Mammary epithelial cell (primary cell): Measurements from ENCODE around the gene VAPB.

Experiments
- CTCF ChIP-seq, 2 donors: IDR thresholded peaks in 1 of 2; conservative IDR thresholded peaks in 1 of 2; 2 replicates each; pipeline ENCODE4 v1.5.1; 2011 to 2012; ENCODE audit warnings: inconsistent platforms in 2 of 2, low read length in 2 of 2, mild to moderate bottlenecking in 2 of 2, control low read depth in 1 of 2, low read depth in 1 of 2; ENCODE audit not compliant: insufficient read depth in 1 of 2; ENCODE audit errors: extremely low read depth in 1 of 2
- EZH2 ChIP-seq: IDR thresholded peaks from 2 replicates; pipeline ENCODE4 v1.6.1; 2012; ENCODE audit warnings: low read length, inconsistent platforms, borderline replicate concordance

- TF ChIP-seq CTCF (conservative IDR thresholded peaks at IDR 0.05 in 1 of 2, IDR thresholded peaks at IDR 0.05 in 1 of 2; ENCODE audit: extremely low read depth in 1 of 2, insufficient read depth in 1 of 2, low read depth in 1 of 2, low read length in 2 of 2): no peak
- TF ChIP-seq EZH2: no peak
Measured at GRCh38 chr20:58420798-58421496, 31.9 kb downstream of the VAPB start.
